SK-N-DZ (cell line): ENCODE data around the gene ZBTB20.

Experiments used
- DNase-seq: peaks from one replicate; pipeline ENCODE4 v3.0.0-alpha.2; 2015; ENCODE audit warnings: low spot score

Gene ZBTB20

GRCh38 chr3:114542359-114542758 is 604.7 kb downstream of the ZBTB20 start:
- DNase-seq = no peak

DNA sequence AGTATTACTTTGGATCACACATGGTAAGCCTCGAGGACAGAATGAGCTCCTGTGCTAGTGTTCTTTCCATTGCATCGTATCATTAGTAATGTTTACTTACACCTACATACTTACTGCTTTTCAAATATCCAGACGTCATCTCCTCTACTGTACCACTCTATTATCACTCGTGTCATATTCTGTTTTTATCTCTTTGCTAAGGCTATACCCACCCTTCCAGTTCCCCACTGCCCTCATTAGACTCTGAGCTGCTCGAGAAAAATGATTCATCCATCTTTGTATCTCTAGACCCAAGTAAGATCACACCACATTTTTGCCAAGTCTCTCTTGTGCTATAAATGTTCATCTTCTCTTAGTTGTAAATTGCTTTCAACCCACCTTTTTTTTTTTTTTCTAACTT is 607.6 kb downstream of the ZBTB20 start:
- no peak for DNase-seq

DNA sequence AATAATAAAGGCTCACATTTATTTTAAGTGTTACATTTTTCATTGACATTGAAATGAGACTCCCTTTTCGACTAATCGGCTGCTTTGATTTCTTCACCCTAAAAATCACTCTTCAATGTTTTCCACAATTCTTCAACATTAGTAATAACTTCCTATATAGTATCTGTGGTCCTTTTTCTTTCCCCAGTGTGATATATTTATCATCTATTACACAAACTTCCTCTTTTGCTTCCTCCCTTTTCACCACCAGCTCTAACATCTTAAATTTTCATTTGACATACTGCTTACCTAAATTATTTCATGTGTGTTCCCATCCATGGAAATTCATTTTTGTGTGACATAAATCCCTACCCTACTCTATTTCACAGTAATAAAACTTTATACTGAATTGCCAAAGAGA is 608.9 kb downstream of the ZBTB20 start:
- DNase-seq = no peak

DNA sequence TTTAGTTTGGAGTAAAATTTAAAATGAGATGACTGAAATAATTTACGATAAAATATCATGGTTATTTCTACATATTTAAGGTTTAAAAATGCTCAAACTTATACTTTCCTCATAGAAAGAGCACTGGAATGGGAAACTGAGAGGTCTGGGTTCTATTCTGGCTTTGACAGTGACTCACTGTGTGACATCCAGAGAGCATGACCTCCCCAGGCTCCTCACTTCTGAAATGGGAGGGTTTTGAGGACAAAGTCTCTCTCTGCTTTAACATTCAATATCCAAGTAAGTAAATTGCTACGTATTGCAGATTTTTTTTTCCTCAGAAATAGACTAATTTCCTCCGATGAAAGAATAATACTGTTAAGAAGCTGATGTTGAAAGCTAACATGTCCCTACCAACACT is 618.6 kb downstream of the ZBTB20 start:
- DNase-seq = no peak

DNA sequence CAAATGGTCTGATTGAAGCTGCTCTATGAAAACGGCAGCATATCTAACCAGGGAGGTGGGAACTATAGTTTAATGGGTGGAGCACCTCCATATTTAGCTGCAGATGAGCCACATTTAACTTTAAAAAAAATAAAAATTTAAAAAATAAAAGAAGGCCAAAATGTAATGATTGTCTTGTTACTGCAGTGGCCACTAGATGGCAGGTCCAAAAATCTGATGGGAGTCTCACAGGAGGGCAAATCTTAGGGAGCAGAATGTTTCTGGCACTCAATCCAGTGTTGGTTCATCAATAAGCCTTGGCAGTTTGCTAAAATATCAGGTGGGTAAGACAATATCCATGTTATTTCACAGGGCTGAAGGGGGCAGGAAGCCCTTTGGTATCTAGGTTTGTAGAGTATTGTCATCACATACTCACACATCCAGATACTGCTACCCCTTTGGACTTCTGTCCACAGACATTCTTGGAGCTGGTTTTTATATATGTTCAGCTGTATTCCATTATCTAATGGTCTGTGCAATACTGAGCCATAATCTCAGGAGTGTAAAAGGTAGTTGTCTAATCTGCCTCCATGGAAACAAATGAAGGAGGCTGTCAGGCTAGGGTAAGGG is 619.9 kb downstream of the ZBTB20 start:
- DNase-seq = no peak

GRCh38 chr3:114525278-114525677 is 621.8 kb downstream of the ZBTB20 start:
- DNase-seq = no peak

GRCh38 chr3:114519415-114519814 is 627.7 kb downstream of the ZBTB20 start:
- no peak for DNase-seq

DNA sequence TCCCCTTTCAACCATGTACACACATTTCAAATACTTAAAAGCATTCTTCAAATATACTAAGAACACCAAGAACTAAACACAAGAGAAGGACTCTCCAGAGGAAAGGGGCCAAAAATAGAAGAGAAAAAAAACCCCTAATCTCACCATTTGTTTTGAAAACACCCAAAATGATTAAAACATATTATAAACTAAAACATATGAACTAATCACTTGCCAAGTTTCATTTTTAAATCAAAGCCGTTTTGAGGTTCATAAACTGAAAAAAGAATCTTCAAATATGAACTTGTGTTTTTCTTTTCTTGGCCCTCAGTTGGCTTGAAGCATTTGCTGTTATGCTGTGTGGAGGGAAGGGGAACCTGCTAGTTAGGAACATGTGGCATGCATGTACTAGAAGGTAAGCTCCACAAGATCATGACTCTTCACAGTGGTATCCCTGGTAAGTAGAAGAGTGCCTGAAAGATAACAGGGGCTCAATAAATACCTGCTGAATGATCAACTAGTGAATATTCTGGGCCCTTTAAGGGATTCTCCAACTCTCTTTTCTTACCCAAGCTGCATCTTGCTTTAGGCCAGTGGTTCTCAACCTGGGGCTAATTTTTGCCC is 628.8 kb downstream of the ZBTB20 start:
- DNase-seq = no peak

DNA sequence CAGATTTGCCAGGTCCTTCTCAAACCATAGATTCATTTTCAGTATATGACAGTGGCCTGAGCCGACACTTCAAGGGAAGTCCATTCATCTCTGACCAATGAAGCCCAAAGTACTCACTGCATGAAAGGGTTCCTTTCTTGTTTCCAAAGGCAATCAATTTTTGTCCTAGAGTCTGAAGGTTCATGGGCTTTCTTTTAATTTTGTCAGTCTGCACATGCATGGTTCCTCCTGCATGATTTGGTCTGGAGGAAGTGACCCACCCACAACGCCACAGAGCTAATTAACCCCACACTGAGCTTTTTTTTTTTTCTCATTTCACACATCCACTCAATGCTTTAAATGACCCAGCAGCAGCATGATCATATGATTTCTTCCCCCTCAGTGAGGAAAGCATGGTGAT is 636.9 kb downstream of the ZBTB20 start:
- DNase-seq = no peak

DNA sequence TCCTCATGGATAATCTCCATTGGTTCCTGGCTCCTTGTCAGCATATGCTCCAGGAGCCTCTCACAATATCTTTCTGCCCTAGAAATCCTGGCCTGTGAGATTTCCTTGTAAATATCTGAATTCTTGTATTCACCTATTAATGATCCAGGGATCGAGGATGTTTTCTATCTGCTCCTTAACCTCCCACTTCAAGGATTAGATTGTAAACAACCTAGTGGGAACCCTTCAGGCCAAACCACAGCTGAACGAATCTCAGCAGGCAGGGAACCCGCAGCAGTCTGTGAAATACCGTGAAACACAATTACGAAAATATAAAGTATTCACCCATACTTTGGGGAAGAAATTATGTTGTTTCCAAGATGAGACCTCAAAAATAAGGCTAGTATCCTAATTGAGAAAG is 637.3 kb downstream of the ZBTB20 start:
- no peak for DNase-seq

GRCh38 chr3:114508976-114509375 is 638.1 kb downstream of the ZBTB20 start:
- no peak for DNase-seq

DNA sequence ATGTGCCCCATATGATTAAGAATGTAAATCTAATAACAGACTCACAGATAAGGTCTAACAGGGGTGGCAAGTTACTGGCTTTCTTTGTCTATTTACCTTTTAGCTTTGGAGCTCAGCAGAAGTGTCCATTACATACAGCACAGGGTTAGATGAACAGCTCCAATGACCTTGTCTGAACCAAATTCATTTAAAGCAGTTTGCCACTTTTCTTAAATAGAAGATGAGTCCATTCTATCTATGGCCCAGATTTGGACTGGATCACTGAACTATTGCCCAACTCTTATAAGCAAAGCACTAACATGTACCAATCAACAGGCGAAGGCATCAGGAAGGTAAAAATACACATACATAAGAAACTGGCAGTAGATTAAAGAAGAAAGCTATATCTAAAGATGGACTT is 638.9 kb downstream of the ZBTB20 start:
- no peak for DNase-seq

DNA sequence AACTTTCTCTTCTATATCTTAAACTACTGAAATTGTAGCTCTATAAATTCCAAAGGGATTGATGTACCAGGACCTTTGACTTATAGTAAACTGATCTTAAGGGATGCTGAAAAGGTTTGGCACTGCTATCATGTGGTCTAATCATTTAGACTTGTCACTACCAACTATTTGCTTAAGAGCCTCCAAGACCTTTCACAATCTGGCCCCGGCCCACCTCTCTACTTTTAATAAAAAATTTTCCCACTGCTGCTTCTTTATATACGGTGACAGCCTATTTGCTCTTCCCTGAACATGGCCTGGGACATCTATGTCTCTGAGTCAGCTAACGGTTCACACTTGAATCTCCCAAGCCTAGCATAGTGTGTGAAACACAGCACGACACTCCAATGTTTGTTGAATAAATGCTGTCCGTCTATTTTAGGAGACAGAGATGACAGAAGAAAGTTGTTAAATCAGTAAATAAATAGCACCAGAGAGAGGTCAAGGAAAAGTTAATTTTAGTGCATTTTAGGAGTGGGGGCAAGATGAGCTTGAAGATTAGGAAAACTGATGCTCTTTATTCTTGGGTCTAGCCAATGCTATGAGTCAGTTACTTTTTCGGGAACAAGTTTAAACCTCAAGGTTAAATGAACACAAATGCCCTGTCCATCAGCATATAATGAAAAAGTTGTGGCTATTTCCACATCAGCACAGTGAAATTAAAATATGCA is 640.3 kb downstream of the ZBTB20 start:
- no peak for DNase-seq

- DNase-seq = no peak
Observed at GRCh38 chr3:114504941-114505628, 642.0 kb downstream of the ZBTB20 start.

DNA sequence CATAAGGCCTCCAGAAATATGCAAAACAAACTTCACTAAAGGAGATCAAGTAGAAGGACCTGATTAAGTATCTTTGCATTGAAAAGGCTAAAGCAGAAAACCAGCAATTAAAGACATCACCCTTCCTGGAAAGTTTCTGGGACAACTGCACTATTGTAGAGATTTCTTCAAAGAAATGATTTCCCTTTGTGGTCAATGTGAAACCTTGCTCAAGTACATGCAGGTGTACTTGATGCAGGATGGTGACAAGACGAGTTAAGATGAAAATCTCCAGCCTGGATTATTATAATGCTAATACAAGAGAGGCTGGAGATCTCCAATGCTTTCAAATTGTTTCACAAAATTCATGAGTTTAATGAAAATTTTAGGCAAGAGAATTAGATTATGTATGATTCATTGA is 644.9 kb downstream of the ZBTB20 start:
- no peak for DNase-seq

- no peak for DNase-seq
Observed at GRCh38 chr3:114499976-114500375, 647.1 kb downstream of the ZBTB20 start.

GRCh38 chr3:114498539-114499370 is 648.3 kb downstream of the ZBTB20 start:
- no peak for DNase-seq

DNA sequence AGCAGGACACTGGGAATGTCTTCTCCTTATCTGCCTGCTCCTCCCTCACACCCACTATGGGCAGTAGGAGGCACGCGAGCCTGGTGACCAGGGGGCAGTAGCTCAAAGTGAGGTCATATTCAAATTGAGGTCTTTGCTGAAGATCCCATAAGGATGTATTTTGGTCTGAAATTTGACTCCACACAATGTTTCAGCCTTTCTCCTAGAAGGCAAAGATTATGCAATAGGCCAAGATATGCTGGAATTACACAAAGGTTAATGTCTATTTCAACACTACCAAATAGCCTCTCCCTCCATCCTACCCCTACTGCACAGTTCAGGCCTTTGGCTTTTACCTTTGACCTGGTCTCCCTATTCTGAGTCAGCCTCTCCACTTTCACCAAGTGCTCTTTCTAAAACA is 650.2 kb downstream of the ZBTB20 start:
- no peak for DNase-seq

DNA sequence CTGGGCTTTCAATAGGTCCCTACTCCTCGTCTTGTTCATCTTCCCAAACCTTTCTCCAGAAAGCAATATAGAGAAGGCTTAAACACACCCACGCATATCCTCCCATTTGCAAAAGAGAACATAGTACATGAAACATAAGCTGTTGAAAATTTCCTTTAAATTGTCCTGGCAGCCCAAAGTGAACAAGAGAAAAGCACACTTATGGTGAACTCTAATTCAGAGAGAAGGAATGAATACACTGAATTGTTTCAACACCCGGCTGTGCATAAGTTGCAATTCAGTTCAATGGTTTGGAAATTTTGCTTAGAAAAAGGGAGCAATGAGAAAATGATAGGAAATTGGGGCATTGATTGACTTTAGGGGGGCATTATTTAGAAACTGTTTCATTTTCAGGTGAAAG is 650.6 kb downstream of the ZBTB20 start:
- DNase-seq = no peak

DNA sequence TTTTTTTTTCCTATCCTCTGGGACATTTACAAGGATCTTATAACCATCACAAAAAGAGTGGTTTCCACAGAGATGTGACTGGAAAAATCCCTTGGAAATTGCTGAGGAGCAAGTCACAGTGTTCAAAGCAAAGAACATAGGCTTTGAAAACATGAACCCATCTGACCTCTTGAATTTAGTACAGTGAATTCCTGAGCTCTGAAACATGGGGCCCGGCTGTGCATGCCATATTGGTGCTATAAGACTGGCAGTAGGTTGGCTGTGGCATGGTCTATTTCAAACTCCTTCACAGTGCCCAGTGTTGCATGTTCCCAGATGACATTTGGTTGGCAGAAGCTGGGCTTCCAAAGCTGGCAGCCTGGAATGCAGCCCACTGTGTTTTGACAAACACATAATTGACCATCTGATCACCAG is 651.1 kb downstream of the ZBTB20 start:
- DNase-seq = no peak

DNA sequence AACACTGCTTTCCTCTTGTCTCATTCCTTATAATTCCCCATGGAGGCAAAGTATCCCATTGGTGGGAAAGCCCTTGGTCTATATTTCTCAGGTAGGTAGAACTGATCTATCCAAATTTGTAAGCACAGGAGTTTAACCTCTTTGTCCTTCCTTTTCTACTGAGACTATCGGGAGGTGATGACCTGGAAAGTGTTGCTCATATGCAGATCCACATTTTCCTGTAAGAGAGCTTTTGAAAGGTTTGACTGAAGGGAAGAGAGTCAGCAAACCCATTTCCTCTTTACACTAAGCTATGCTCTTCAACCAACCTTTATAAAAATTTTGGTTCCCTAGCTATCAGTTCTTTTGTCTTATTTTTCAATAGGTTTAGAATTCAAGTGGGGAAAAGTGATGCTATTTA is 652.6 kb downstream of the ZBTB20 start:
- no peak for DNase-seq

DNA sequence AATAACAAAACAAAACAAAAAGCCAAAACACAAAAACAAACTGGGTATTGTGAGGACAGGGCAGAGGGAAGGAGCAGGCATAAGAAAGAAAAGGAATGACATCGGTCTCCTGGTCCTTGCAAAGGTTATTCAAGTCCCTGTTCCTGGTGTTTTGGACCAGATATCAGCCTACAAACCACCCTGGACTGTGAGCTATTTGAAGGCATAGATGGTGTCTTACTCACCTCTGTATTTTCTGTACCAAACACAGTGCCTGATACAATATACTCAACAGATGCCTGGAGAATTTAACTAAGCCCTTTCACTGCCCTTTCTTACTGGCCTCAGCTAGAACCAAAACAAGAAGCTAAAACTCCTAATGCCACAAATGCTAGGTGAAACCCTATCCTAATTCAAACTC is 656.3 kb downstream of the ZBTB20 start:
- DNase-seq = no peak
